ENCODE measurements around the gene TNFRSF8. TPM values are rescaled to one million over a fixed set of nuclear protein-coding genes. Genes with fewer than 3 reads are reported as not detected.

Gene TNFRSF8
- total RNA-seq, 1 donor = 0.09 TPM

DNA sequence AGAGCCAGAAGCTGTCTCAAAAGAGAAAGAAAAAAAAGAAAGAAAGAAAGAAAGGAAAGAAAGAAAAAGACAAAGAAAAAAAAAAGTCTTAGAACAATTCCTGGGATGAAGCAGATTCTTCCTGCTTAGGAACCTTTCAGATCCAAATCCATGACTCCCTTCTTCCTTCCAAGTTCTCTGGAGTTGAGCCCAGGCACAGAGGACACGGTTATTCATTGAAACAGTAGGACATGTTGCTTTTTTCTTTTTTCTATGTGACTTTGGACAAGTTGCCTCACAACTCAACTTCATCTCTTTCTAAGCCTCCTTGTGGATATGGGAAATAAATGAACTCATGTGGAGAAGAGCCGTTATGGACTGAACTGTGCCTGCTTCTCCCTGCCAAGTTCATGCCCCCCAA is 14.7 kb upstream of the TNFRSF8 start:
- TF ChIP-seq, protein P1, sequence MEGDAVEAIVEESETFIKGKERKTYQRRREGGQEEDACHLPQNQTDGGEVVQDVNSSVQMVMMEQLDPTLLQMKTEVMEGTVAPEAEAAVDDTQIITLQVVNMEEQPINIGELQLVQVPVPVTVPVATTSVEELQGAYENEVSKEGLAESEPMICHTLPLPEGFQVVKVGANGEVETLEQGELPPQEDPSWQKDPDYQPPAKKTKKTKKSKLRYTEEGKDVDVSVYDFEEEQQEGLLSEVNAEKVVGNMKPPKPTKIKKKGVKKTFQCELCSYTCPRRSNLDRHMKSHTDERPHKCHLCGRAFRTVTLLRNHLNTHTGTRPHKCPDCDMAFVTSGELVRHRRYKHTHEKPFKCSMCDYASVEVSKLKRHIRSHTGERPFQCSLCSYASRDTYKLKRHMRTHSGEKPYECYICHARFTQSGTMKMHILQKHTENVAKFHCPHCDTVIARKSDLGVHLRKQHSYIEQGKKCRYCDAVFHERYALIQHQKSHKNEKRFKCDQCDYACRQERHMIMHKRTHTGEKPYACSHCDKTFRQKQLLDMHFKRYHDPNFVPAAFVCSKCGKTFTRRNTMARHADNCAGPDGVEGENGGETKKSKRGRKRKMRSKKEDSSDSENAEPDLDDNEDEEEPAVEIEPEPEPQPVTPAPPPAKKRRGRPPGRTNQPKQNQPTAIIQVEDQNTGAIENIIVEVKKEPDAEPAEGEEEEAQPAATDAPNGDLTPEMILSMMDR (IDR thresholded peaks at IDR 0.05; ENCODE audit: insufficient read depth, low read length) = no peak
- peak; percentile 30 for DNase-seq (ENCODE audit: low read depth)
- no peak overlapping the region for H3K4me3 ChIP-seq (ENCODE audit: low read depth, low read length)

DNA sequence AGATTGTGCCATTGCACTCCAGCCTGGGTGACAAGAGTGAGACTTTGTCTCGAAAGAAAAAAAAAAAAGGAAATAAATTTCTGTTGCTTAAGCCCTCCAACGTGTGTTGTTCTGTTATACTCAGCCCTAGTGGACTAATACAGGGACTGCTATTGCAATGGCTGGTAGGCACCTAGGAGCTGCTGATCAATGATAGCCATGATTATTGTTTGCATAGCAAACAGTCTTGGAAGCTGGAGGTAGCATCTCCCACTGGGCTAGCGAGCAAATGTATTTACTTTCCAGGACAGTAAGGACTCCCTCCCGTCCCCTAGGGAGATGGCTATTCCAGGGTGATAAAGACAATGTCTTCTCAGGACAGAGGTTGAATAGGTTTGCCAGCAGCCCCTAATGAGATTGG is 13.5 kb upstream of the TNFRSF8 start:
- TF ChIP-seq, protein P1 (IDR thresholded peaks at IDR 0.05; ENCODE audit: insufficient read depth, low read length) = no peak
- no peak overlapping the region for H3K4me3 ChIP-seq (ENCODE audit: low read depth, low read length)
- DNase-seq (ENCODE audit: low read depth) = no peak

DNA sequence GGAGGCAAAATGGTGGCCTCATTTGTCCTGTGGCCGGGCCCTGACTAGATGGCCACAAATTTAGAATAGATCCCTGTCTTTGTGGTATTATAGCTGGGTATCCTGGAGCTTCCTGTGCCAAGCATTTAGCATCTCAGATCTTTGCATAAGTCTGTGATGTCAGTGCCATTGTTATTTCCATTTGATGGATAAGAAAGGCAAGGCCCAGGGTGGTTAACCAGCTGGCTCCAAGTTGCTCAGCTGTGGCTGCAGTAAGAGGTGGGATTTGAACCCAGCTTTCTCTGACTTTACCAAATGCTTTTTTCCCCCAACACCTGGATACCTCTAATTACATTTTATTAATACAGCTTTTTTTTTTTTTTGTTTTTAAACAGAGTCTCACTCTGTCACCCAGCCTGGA is 11.7 kb upstream of the TNFRSF8 start:
- TF ChIP-seq, protein P1 (IDR thresholded peaks at IDR 0.05; ENCODE audit: insufficient read depth, low read length) = no peak
- no peak overlapping the region for H3K4me3 ChIP-seq (ENCODE audit: low read depth, low read length)
- DNase-seq (ENCODE audit: low read depth) = no peak

- peak; percentile 85 for DNase-seq (ENCODE audit: low read depth)
- H3K4me3 ChIP-seq (ENCODE audit: low read depth, low read length) = no peak overlapping the region
- TF ChIP-seq, protein P1 (IDR thresholded peaks at IDR 0.05; ENCODE audit: insufficient read depth, low read length) = no peak
Observed at GRCh38 chr1:12052008-12052573, 11.0 kb upstream of the TNFRSF8 start.

- peak; percentile 58 for DNase-seq (ENCODE audit: low read depth)
- TF ChIP-seq, protein P1 (IDR thresholded peaks at IDR 0.05; ENCODE audit: insufficient read depth, low read length) = peak; percentile 50
- no peak overlapping the region for H3K4me3 ChIP-seq (ENCODE audit: low read depth, low read length)
Observed at GRCh38 chr1:12052997-12053686, 10.0 kb upstream of the TNFRSF8 start.

DNA sequence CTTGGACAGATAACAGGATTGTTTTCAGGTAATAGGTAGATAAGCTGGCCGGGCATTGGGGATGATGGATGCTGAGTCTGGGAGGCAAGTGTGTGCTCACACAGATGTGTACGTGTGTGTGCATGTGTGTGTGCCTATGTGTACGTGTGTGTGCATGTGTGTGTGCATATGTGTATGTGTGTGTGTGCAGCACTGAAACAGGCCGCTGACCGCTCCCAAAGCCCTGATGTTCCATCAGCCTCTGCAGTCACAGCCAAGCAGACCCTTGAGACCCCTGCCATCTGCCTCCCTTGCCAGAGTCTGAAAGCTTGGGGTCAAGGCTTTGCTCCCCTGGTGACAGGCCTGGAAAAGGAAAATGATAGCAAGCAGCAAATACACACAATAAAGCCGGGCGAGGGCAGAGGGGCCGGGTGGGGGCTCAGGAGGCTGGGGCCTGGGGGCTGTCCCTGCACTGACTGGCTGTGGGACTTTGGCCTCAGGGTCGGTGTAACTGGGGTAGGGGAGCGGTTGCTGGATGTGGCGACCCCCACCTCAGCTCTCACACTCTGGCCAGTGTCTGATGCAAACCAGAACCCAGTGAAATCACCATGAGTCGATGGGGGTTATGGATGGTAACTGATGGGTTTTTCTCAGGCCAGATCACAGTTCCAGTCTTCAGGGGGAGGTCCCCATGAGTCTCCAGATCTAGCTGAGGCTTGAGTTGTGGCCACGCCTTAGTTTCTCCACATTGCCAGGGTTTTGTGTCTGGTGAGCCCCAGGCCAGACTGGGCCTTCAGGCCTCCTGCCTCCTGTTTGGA is 9.2 kb upstream of the TNFRSF8 start:
- TF ChIP-seq, protein P1 (IDR thresholded peaks at IDR 0.05; ENCODE audit: insufficient read depth, low read length) = no peak
- H3K4me3 ChIP-seq (ENCODE audit: low read depth, low read length) = no peak overlapping the region
- DNase-seq (ENCODE audit: low read depth) = peak; percentile 30

All from fibroblast of the aortic adventitia (primary cell).